Mesenchymal stem cell (in vitro differentiated cells and primary cell): ENCODE results near the gene DAP.
A peak's percentile ranks its signal among the peaks of the same experiment; 100 is the strongest.
"Not testable (repeated sequence)": the region's sequence is repeated elsewhere in the genome, so short reads cannot be mapped to it uniquely, and the experiment has no call there.

Source experiments
- DNase-seq: peaks from one replicate; pipeline ENCODE4 v3.0.0-alpha.2; 2013
- H2AFZ ChIP-seq: one replicate; pipeline ENCODE4 v1.6.1; 2013; ENCODE audit warnings: low read depth, mild to moderate bottlenecking, control low read depth, inconsistent platforms, low read length, moderate library complexity
- H2AK5ac ChIP-seq: 2 replicates; pipeline ENCODE4 v1.6.1; 2013; ENCODE audit warnings: low read length, moderate library complexity, mild to moderate bottlenecking, inconsistent platforms; ENCODE audit not compliant: severe bottlenecking
- H2BK120ac ChIP-seq: one replicate; pipeline ENCODE4 v1.6.1; 2013; ENCODE audit warnings: low read depth, mild to moderate bottlenecking, inconsistent platforms, low read length, moderate library complexity
- H2BK12ac ChIP-seq, 2 experiments: one replicate each; pipeline ENCODE4 v1.6.1; 2013; ENCODE audit warnings: inconsistent platforms in 2 of 2, low read length in 2 of 2, mild to moderate bottlenecking in 2 of 2, moderate library complexity in 2 of 2, control low read depth in 1 of 2
- H2BK15ac ChIP-seq: one replicate; pipeline ENCODE4 v1.6.1; 2013; ENCODE audit warnings: mild to moderate bottlenecking, low read depth, inconsistent platforms; ENCODE audit not compliant: poor library complexity, severe bottlenecking
- H2BK5ac ChIP-seq: 2 replicates; pipeline ENCODE4 v1.6.1; 2013; ENCODE audit warnings: low read depth, mild to moderate bottlenecking, low read length, control low read depth, inconsistent platforms; ENCODE audit not compliant: poor library complexity, severe bottlenecking
- H3K14ac ChIP-seq, 2 experiments: one replicate each; pipeline ENCODE4 v1.6.1; 2013; ENCODE audit warnings: inconsistent platforms in 2 of 2, low read length in 2 of 2, control low read depth in 1 of 2, mild to moderate bottlenecking in 1 of 2, moderate library complexity in 1 of 2
- H3K18ac ChIP-seq, 2 experiments: one replicate each; pipeline ENCODE4 v1.6.1; 2013; ENCODE audit warnings: inconsistent platforms in 2 of 2, low read length in 2 of 2, control low read depth in 1 of 2, low read depth in 1 of 2, mild to moderate bottlenecking in 1 of 2
- H3K23ac ChIP-seq, 2 experiments: one replicate each; pipeline ENCODE4 v1.6.1; 2013; ENCODE audit warnings: inconsistent platforms in 2 of 2, low read length in 2 of 2, mild to moderate bottlenecking in 2 of 2, moderate library complexity in 2 of 2, control low read depth in 1 of 2
- H3K27ac ChIP-seq: 2 replicates; pipeline ENCODE4 v1.5.1; 2013; ENCODE audit warnings: mild to moderate bottlenecking, moderate library complexity, low read length, control low read depth, inconsistent platforms; ENCODE audit not compliant: poor library complexity, severe bottlenecking
- H3K27me3 ChIP-seq, 2 experiments: 2 replicates each; pipeline versions ENCODE4 v1.6.1 to v1.7.0; 2013; ENCODE audit warnings: low read length in 2 of 2, mild to moderate bottlenecking in 2 of 2, moderate library complexity in 2 of 2, control low read depth in 1 of 2, inconsistent platforms in 1 of 2; ENCODE audit not compliant: control insufficient read depth in 1 of 2, insufficient read depth in 1 of 2
- H3K36me3 ChIP-seq, 2 experiments: 2 replicates each; pipeline versions ENCODE4 v1.6.1 to v1.7.0; 2013; ENCODE audit warnings: low read length in 2 of 2, control low read depth in 1 of 2, inconsistent platforms in 1 of 2, low read depth in 1 of 2, mild to moderate bottlenecking in 1 of 2; ENCODE audit not compliant: insufficient read depth in 2 of 2, control insufficient read depth in 1 of 2
- H3K4ac ChIP-seq, 2 experiments: one replicate each; pipeline ENCODE4 v1.6.1; 2013; ENCODE audit warnings: inconsistent platforms in 2 of 2, low read length in 2 of 2, mild to moderate bottlenecking in 2 of 2, moderate library complexity in 2 of 2, control low read depth in 1 of 2, low read depth in 1 of 2
- H3K4me1 ChIP-seq: 2 replicates; pipeline ENCODE4 v1.6.1; 2013; ENCODE audit warnings: low read depth, low read length, control low read depth; ENCODE audit not compliant: control insufficient read depth, insufficient read depth
- H3K4me2 ChIP-seq: 2 replicates; pipeline ENCODE4 v1.6.1; 2013; ENCODE audit warnings: low read length, mild to moderate bottlenecking, inconsistent platforms; ENCODE audit not compliant: poor library complexity, severe bottlenecking
- H3K4me3 ChIP-seq, 2 experiments: 2 replicates each; pipeline versions ENCODE4 v1.5.1 to v1.7.0; 2013; ENCODE audit warnings: low read length in 2 of 2, mild to moderate bottlenecking in 2 of 2, control low read depth in 1 of 2, low read depth in 1 of 2; ENCODE audit not compliant: insufficient read depth in 1 of 2
- H3K79me1 ChIP-seq: replicated peaks from 2 replicates; pipeline ENCODE4 v1.6.1; 2013; ENCODE audit warnings: mild to moderate bottlenecking, control low read depth, low read length, inconsistent platforms; ENCODE audit not compliant: poor library complexity, severe bottlenecking
- H3K9ac ChIP-seq: 2 replicates; pipeline ENCODE4 v1.7.0; 2013; ENCODE audit warnings: mild to moderate bottlenecking, low read length, moderate library complexity
- H3K9me3 ChIP-seq: 2 replicates; pipeline ENCODE4 v1.7.0; 2013; ENCODE audit warnings: mild to moderate bottlenecking, low read length; ENCODE audit not compliant: control insufficient read depth
- H4K8ac ChIP-seq: one replicate; pipeline ENCODE4 v1.6.1; 2013; ENCODE audit warnings: inconsistent platforms, mild to moderate bottlenecking, low read length, moderate library complexity
- H4K91ac ChIP-seq: one replicate; pipeline ENCODE4 v1.6.1; 2013; ENCODE audit warnings: mild to moderate bottlenecking, low read length, inconsistent platforms
- WGBS: methylation state at CpG from one replicate; pipeline ENCODE4 v1.1.7; 2013; ENCODE audit warnings: mixed read lengths; 5-methylcytosine and 5-hydroxymethylcytosine counted together

Gene DAP

DNA sequence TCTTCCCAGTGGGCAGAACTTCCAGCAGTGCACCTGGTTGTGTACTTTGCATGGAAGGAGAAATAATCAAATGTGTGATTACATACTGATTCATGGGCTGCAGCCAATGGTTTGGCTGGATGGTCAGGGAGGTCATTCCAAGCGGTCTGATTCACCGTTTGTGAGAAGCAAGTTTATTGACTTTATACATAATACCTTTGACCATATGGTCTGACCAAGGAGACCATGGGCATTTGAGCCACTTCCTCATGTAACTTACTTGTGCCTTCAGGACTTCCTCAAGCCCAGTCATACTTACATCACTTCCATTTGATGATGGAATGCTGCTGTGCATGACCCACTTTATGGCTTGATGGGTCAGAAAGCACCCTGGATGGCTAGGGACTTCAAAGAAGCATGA is 41.1 kb downstream of the DAP start:
- Histone ChIP-seq H3K18ac (no peak overlapping the region), H3K9me3 (no peaks in the 10 kb centered on the region), H4K91ac (no peak overlapping the region), H3K4me3 (no peak overlapping the region), H3K9ac (no peak overlapping the region), H3K36me3 (peaks cover 13 to 32% of the 10 kb centered on the region in 2 experiments), H2BK5ac (no peak overlapping the region), H3K4me1 (peaks cover 12% of the 10 kb centered on the region), H3K27ac (peak overlapping the region; percentile 8), H2AK5ac (no peak overlapping the region), H3K4ac (no peak overlapping the region), H3K4me2 (no peak overlapping the region), H3K14ac (no peak overlapping the region), H2BK120ac (no peak overlapping the region), H2AFZ (no peak overlapping the region), H2BK12ac (no peak overlapping the region), H3K79me1 (peaks cover 31% of the 10 kb centered on the region), H2BK15ac (no peak overlapping the region), H3K23ac (no peak overlapping the region), H3K27me3 (no peaks in the 10 kb centered on the region), H4K8ac (no peak overlapping the region)
- peak; percentile 86 for DNase-seq
- WGBS, result 21% methylated on average over 2 of the region's 2 CpGs

DNA sequence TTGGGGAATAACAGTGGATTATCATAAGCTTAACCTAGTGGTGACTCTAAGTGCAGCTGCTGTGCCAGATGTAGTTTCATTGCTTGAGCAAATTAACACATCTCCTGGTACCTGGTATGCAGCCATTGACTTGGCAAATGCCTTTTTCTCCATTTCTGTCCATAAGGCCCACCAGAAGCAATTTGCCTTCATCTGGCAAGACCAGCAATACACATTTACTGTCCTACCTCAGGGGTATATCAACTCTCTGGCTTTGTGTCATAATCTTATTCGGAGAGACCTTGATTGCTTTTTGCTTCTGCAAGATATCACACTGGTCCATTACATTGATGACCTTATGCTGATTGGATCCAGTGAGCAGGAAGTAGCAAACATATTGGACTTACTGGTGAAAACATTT is 42.4 kb downstream of the DAP start:
- not testable (repeated sequence) for H3K4me1 ChIP-seq, H2BK15ac ChIP-seq, H3K23ac ChIP-seq, H3K9me3 ChIP-seq, H2BK120ac ChIP-seq, H2AK5ac ChIP-seq, H3K4me2 ChIP-seq, H3K4me3 ChIP-seq, H2BK12ac ChIP-seq, H2AFZ ChIP-seq, DNase-seq, H3K14ac ChIP-seq, H3K27ac ChIP-seq, H3K4ac ChIP-seq, H4K8ac ChIP-seq, H3K27me3 ChIP-seq, H2BK5ac ChIP-seq, H3K18ac ChIP-seq, H3K9ac ChIP-seq, H4K91ac ChIP-seq
- peaks cover 36% of the 10 kb centered on the region for H3K79me1 ChIP-seq
- H3K36me3 ChIP-seq, result peaks cover 16 to 35% of the 10 kb centered on the region in 2 experiments
- no CpG with 5 or more reads among the region's 1 CpG for WGBS

DNA sequence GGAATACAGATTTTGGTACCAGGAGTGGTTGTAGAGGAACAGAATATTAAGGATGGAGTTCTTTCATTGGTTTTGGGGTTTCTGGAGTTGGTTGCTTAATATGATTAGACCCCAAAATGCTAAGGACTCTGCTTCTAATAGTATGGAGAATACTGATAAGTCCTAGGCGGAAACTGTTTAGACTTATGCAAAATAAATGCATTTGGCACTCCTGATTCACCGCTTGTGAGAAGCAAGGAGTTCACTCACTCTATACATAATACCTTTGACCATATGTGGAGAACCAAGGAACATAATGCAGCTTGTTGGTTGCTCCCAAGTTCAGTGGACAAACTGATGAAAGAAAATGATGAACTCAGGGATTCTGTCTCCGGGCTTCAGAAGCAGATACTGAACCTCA is 44.2 kb downstream of the DAP start:
- H3K27me3 ChIP-seq, DNase-seq, H2BK5ac ChIP-seq, H3K9ac ChIP-seq, H3K23ac ChIP-seq, H2BK12ac ChIP-seq, H3K18ac ChIP-seq, H2BK120ac ChIP-seq, H3K9me3 ChIP-seq, H4K91ac ChIP-seq, H3K27ac ChIP-seq, H3K4me1 ChIP-seq, H2BK15ac ChIP-seq, H3K4me3 ChIP-seq, H3K4ac ChIP-seq, H2AFZ ChIP-seq, H4K8ac ChIP-seq, H3K4me2 ChIP-seq, H2AK5ac ChIP-seq, H3K14ac ChIP-seq: not testable (repeated sequence)
- Histone ChIP-seq H3K79me1 (peaks cover 47% of the 10 kb centered on the region), H3K36me3 (peaks cover 24 to 51% of the 10 kb centered on the region in 2 experiments)
- 89% methylated on average over 1 of the region's 3 CpGs for WGBS

DNA sequence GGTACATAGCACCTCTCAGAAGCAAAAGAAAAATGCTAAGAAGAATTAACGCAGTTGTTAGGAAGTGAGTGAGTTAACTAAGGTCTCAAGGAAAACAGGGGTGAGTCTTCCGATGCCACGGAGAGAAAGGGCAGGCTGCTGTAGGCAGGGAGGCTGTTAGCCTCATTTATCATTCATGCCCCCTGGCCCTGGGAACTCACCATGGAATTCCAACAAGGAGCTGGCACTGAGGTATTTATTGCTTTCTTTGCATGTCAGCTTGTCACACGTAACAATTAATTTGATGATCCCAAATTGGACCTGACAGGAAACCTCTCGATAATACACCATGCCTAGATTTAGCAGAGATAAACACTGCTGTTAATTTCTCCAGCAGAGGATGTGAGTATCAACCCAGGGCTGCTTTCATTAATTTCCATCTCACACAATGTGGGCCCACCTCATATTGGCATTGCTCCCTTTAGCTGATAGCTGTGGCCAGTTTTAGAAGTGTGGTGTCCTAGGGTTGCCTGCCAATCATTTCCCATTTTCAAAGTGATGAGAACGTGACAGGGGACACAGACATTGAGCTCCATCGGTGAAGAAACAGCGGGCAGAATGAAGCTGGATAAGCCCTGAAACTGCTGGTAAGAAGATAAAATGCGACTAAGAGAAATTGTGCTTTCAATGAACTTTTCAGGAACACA is 45.3 kb downstream of the DAP start:
- Histone ChIP-seq H3K14ac (no peak overlapping the region), H3K27me3 (no peaks in the 10 kb centered on the region), H4K8ac (no peak overlapping the region), H3K79me1 (peaks cover 46% of the 10 kb centered on the region), H3K4ac (no peak overlapping the region), H3K18ac (no peak overlapping the region), H2AFZ (no peak overlapping the region), H2BK12ac (no peak overlapping the region), H2AK5ac (no peak overlapping the region), H2BK120ac (no peak overlapping the region), H3K9ac (no peak overlapping the region), H3K4me2 (no peak overlapping the region), H3K4me1 (peaks cover 10% of the 10 kb centered on the region), H2BK15ac (no peak overlapping the region), H3K36me3 (peaks cover 20 to 60% of the 10 kb centered on the region in 2 experiments), H4K91ac (no peak overlapping the region), H3K4me3 (no peak overlapping the region), H3K27ac (no peak overlapping the region), H3K9me3 (no peaks in the 10 kb centered on the region), H3K23ac (no peak overlapping the region), H2BK5ac (no peak overlapping the region)
- WGBS, result 94% methylated on average over 8 of the region's 9 CpGs
- no peak for DNase-seq
